Loucy (cell line): ENCODE data around the gene CPSF4.

Experiments used
- H2AFZ ChIP-seq: fragments of 200-600 bp; sonication (generic); 2 replicates; pipeline ENCODE4 v1.6.0; 2016; ENCODE audit warnings: antibody characterized with exemption, mild to moderate bottlenecking, low read length, moderate library complexity
- H3F3A ChIP-seq: fragments of 200-600 bp; 2 replicates; pipeline ENCODE4 v1.6.0; 2016; ENCODE audit warnings: antibody characterized with exemption, low read depth, mild to moderate bottlenecking
- H3K27me3 ChIP-seq: fragments of 200-600 bp; sonication (generic); 2 replicates; pipeline ENCODE4 v1.6.1; 2014; ENCODE audit warnings: low read length, mild to moderate bottlenecking; ENCODE audit not compliant: insufficient read depth, poor library complexity, severe bottlenecking
- H3K36me3 ChIP-seq: fragments of 200-600 bp; sonication (generic); 2 replicates; pipeline ENCODE4 v1.6.1; 2016; ENCODE audit warnings: low read length; ENCODE audit not compliant: insufficient read depth
- H3K4me1 ChIP-seq: fragments of 200-600 bp; sonication (generic); 2 replicates; pipeline ENCODE4 v1.5.1; 2014; ENCODE audit warnings: low read length, mild to moderate bottlenecking; ENCODE audit not compliant: insufficient read depth, poor library complexity, severe bottlenecking
- H3K4me2 ChIP-seq: fragments of 200-600 bp; sonication (generic); 2 replicates; pipeline ENCODE4 v1.6.0; 2014; ENCODE audit warnings: antibody characterized with exemption, low read length, low read depth, mild to moderate bottlenecking; ENCODE audit not compliant: poor library complexity, severe bottlenecking
- H3K4me3 ChIP-seq: fragments of 200-600 bp; sonication (generic); 2 replicates; pipeline ENCODE4 v1.5.1; 2014; ENCODE audit warnings: low read length, mild to moderate bottlenecking, mixed read lengths; ENCODE audit not compliant: poor library complexity, severe bottlenecking
- H3K79me2 ChIP-seq: fragments of 200-600 bp; sonication (generic); 2 replicates; pipeline ENCODE4 v1.6.1; 2014; ENCODE audit warnings: low read length; ENCODE audit not compliant: insufficient read depth
- H3K9ac ChIP-seq: fragments of 200-600 bp; sonication (generic); 2 replicates; pipeline ENCODE4 v1.6.0; 2014; ENCODE audit warnings: mild to moderate bottlenecking, low read depth, low read length, moderate library complexity; ENCODE audit not compliant: poor library complexity, severe bottlenecking
- H3K9me2 ChIP-seq: fragments of 200-600 bp; sonication (generic); replicated peaks from 2 replicates; pipeline ENCODE4 v1.6.1; 2016; ENCODE audit warnings: low read depth, low read length, mixed read lengths
- H3K9me3 ChIP-seq: fragments of 200-600 bp; sonication (generic); 2 replicates; pipeline ENCODE4 v1.6.1; 2014; ENCODE audit warnings: mild to moderate bottlenecking, antibody characterized with exemption, low read length, low read depth; ENCODE audit not compliant: insufficient read depth
- H4K20me1 ChIP-seq: fragments of 200-600 bp; sonication (generic); 2 replicates; pipeline ENCODE4 v1.6.0; 2014; ENCODE audit warnings: antibody characterized with exemption, low read length, mild to moderate bottlenecking; ENCODE audit not compliant: insufficient read depth, poor library complexity, severe bottlenecking
- EZH2phosphoT487 ChIP-seq: fragments of 200-600 bp; IDR thresholded peaks from 2 replicates; pipeline ENCODE4 v1.6.1; 2018; ENCODE audit warnings: antibody characterized with exemption, mild to moderate bottlenecking, moderate library complexity, borderline replicate concordance
- TF ChIP-seq, protein P1 (sequence below): fragments of 200-600 bp; sonication (generic); conservative IDR thresholded peaks from 2 replicates; pipeline ENCODE4 v1.5.1; 2014; ENCODE audit warnings: mild to moderate bottlenecking, antibody characterized with exemption, low read length

The CPSF4 gene

DNA sequence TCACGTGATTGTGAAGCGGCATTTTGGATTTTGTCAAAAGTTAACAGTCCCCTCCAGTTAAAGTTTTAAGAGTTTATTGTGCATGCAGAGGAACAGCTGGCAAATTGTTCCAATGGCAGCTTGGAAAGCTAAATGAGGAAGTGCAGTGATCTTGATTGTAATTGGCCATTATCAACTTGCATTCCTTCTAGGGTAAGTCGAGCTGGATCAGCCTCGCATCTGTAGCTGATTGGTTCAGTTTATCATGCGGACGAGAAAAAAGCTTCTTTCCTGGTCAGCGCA lies 34.5 kb downstream of the CPSF4 start:
- Histone ChIP-seq H3K79me2 (peaks cover 55% of the 10 kb centered on the region), H3K9me3 (no peaks in the 10 kb centered on the region), H3K36me3 (peaks cover 9% of the 10 kb centered on the region; the same call in 1 of the 2 replicates), H3K4me2 (peak overlapping the region; percentile 74), H3K9me2 (no peaks in the 10 kb centered on the region), H3K4me1 (peaks cover 19% of the 10 kb centered on the region), H3K27me3 (no peaks in the 10 kb centered on the region), H3K9ac (peak overlapping the region; percentile 85), H2AFZ (peak overlapping the region; percentile 97), H3F3A (no peaks in the 10 kb centered on the region), H4K20me1 (peaks cover 13% of the 10 kb centered on the region), H3K4me3 (peak overlapping the region; percentile 80)
- no peak for TF ChIP-seq EZH2phosphoT487
- TF ChIP-seq, protein P1, sequence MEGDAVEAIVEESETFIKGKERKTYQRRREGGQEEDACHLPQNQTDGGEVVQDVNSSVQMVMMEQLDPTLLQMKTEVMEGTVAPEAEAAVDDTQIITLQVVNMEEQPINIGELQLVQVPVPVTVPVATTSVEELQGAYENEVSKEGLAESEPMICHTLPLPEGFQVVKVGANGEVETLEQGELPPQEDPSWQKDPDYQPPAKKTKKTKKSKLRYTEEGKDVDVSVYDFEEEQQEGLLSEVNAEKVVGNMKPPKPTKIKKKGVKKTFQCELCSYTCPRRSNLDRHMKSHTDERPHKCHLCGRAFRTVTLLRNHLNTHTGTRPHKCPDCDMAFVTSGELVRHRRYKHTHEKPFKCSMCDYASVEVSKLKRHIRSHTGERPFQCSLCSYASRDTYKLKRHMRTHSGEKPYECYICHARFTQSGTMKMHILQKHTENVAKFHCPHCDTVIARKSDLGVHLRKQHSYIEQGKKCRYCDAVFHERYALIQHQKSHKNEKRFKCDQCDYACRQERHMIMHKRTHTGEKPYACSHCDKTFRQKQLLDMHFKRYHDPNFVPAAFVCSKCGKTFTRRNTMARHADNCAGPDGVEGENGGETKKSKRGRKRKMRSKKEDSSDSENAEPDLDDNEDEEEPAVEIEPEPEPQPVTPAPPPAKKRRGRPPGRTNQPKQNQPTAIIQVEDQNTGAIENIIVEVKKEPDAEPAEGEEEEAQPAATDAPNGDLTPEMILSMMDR = no peak

DNA sequence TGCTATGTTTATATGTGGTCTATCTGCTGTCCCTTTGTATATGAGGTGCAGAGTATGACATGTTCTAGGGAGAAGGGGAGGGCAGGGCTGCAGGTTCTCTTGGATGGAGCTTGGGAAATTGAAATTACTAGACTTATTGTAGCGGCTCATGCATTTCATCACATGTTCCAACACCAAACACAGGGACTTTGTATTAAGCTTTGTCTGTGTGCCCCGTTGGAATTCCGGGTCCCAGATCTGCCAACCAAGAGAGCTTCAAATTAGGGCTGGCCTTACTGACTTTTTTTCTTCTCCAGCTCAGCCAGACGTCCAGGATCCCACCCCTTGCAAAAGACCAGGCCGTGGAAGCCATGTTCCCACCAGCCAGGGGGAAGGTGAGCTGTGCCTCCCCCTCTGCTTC lies 37.4 kb downstream of the CPSF4 start:
- no peaks in the 10 kb centered on the region for H3K27me3 ChIP-seq
- no peak overlapping the region for H3K9ac ChIP-seq
- no peaks in the 10 kb centered on the region for H3F3A ChIP-seq
- H3K36me3 ChIP-seq = peaks cover 31% of the 10 kb centered on the region
- H3K9me3 ChIP-seq = no peaks in the 10 kb centered on the region
- TF ChIP-seq, protein P1 = no peak
- no peak for TF ChIP-seq EZH2phosphoT487
- H2AFZ ChIP-seq = no peak overlapping the region
- peaks cover 13% of the 10 kb centered on the region for H4K20me1 ChIP-seq
- H3K79me2 ChIP-seq = peaks cover 75% of the 10 kb centered on the region
- H3K9me2 ChIP-seq = no peaks in the 10 kb centered on the region
- H3K4me1 ChIP-seq = peaks cover 19% of the 10 kb centered on the region
- H3K4me3 ChIP-seq = no peak overlapping the region
- peak overlapping the region; percentile 74 for H3K4me2 ChIP-seq

DNA sequence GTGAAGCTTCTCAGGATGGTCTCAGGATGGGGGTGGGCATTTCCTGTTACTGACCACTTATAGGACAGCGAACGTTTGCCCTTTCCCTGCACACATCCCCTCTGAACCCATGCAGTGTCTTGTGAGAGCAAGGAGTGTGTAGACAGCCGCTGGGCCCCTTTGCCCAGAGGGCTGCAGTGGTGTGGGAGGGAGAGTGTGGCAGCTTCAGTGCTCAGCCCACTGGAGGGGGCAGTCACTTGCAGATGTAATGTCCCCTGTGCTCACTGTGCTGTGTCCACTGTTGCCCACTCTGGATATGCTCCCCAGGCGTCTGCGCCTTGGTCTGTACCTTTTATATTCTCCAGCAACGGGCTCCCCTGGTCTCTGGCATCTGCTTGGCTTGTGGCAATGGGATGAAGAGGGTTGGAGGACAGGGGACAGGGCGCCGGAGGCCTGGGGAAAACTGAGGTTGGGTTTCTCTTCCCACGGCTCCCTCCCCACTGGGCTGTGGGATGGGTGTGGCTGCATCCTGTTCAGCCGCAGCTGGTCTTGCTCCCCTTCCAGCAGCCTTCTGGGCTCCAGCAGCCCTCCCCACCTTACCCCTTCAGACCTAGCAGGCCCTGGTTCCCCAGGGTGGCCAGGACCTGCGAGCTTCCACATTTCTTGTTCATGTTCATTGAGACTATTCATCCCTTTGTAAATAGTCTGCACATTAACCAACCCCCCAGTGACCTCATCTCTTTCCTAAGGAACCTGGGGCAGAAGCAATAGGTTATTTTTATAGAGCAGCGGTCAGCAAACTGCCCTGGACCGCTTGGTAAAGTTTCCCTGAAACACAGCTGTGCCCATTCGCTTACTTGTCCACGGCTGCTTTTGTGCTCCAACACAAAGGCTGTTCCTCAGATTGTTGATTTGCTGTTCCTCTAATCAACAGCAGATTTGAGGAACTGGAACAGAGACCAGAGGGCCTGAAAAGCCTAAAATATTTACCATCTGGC lies 40.0 kb downstream of the CPSF4 start:
- peaks cover 9% of the 10 kb centered on the region for H4K20me1 ChIP-seq
- no peaks in the 10 kb centered on the region for H3K27me3 ChIP-seq
- H3K9ac ChIP-seq = no peak overlapping the region
- H3F3A ChIP-seq = no peaks in the 10 kb centered on the region
- no peak overlapping the region for H3K4me3 ChIP-seq
- H3K36me3 ChIP-seq = peaks cover 37% of the 10 kb centered on the region
- no peaks in the 10 kb centered on the region for H3K9me3 ChIP-seq
- H2AFZ ChIP-seq = no peak overlapping the region
- peaks cover 17% of the 10 kb centered on the region for H3K4me1 ChIP-seq
- H3K9me2 ChIP-seq = no peaks in the 10 kb centered on the region
- peaks cover 65% of the 10 kb centered on the region for H3K79me2 ChIP-seq
- no peak for TF ChIP-seq EZH2phosphoT487
- TF ChIP-seq, protein P1 = no peak
- H3K4me2 ChIP-seq = no peak overlapping the region
